DND-41 (cell line): ENCODE data around the gene MAGIX.
"Not testable (repeated sequence)": the region's sequence is repeated elsewhere in the genome, so short reads cannot be mapped to it uniquely, and the experiment has no call there.

Experiments used
- ATAC-seq: fragments of 200-7000 bp; cut with Tn5 transposase; 3 replicates; pipeline ENCODE4 v1.9.1; 2021; ENCODE audit warnings: low read depth; ENCODE audit not compliant: insufficient read depth
- DNase-seq: peaks from one replicate; pipeline ENCODE4 v3.0.0-alpha.2; 2020
- H2AFZ ChIP-seq: 2 replicates; pipeline ENCODE4 v1.6.0; 2012; ENCODE audit warnings: low read depth, low read length
- H3K27ac ChIP-seq: 2 replicates; pipeline ENCODE4 v1.5.1; 2012; ENCODE audit warnings: low read length, inconsistent platforms
- H3K27me3 ChIP-seq: fragments of 200-600 bp; sonication (generic); 2 replicates; pipeline ENCODE4 v1.6.0; 2012; ENCODE audit warnings: low read length, mild to moderate bottlenecking, inconsistent platforms; ENCODE audit not compliant: insufficient read depth, poor library complexity
- H3K36me3 ChIP-seq: 2 replicates; pipeline ENCODE4 v1.5.1; 2012; ENCODE audit warnings: low read length, inconsistent platforms; ENCODE audit not compliant: insufficient read depth
- H3K4me1 ChIP-seq: 2 replicates; pipeline ENCODE4 v1.5.1; 2012; ENCODE audit warnings: mild to moderate bottlenecking, low read length; ENCODE audit not compliant: insufficient read depth
- H3K4me2 ChIP-seq: 2 replicates; pipeline ENCODE4 v1.6.0; 2012; ENCODE audit warnings: mild to moderate bottlenecking, moderate library complexity, low read length, inconsistent platforms; ENCODE audit not compliant: insufficient read depth
- H3K4me3 ChIP-seq, 2 experiments: fragments of 200-600 bp in 1 of 2; shearing (Covaris generic) in 1 of 2; 2 replicates each; pipeline ENCODE4 v1.5.1; 2012 to 2016; ENCODE audit warnings: inconsistent platforms in 2 of 2, low read length in 2 of 2, mild to moderate bottlenecking in 2 of 2, low read depth in 1 of 2, moderate library complexity in 1 of 2
- H3K79me2 ChIP-seq: 2 replicates; pipeline ENCODE4 v1.6.0; 2012; ENCODE audit warnings: low read length, inconsistent platforms; ENCODE audit not compliant: insufficient read depth
- H3K9ac ChIP-seq: 2 replicates; pipeline ENCODE4 v1.6.0; 2012; ENCODE audit warnings: low read depth, mild to moderate bottlenecking, inconsistent platforms, low read length, moderate library complexity
- H3K9me3 ChIP-seq: 2 replicates; pipeline ENCODE4 v1.5.1; 2012; ENCODE audit warnings: low read length, moderate library complexity, mild to moderate bottlenecking, inconsistent platforms; ENCODE audit not compliant: insufficient read depth, severe bottlenecking
- H4K20me1 ChIP-seq: 2 replicates; pipeline ENCODE4 v1.6.0; 2012; ENCODE audit warnings: low read length; ENCODE audit not compliant: insufficient read depth
- CTCF ChIP-seq: IDR thresholded peaks from 2 replicates; pipeline ENCODE4 v1.5.1; 2012; ENCODE audit warnings: borderline replicate concordance, low read length, moderate library complexity, mild to moderate bottlenecking; ENCODE audit not compliant: poor library complexity, severe bottlenecking; ENCODE audit errors: extremely low read depth
- EZH2 ChIP-seq: IDR thresholded peaks from 3 replicates; pipeline ENCODE4 v1.6.1; 2012; ENCODE audit warnings: borderline replicate concordance, low read depth, mild to moderate bottlenecking, moderate library complexity, low read length, inconsistent platforms; ENCODE audit not compliant: severe bottlenecking

MAGIX gene

GRCh38 chrX:49120091-49120490, 42.5 kb upstream of the MAGIX start:
- Histone ChIP-seq H3K27me3 (no peaks in the 10 kb centered on the region), H3K9me3 (no peaks in the 10 kb centered on the region), H3K4me1 (peaks cover 24% of the 10 kb centered on the region), H3K4me2 (no peak overlapping the region), H3K79me2 (peaks cover 29% of the 10 kb centered on the region), H3K4me3 (no peak overlapping the region), H3K27ac (no peak overlapping the region), H3K9ac (no peak overlapping the region), H3K36me3 (peaks cover 57% of the 10 kb centered on the region), H2AFZ (no peak overlapping the region), H4K20me1 (no peaks in the 10 kb centered on the region)
- ATAC-seq (no peak), DNase-seq (no peak)
- no peak for TF ChIP-seq CTCF
- no peak for TF ChIP-seq EZH2

- no peaks in the 10 kb centered on the region for H3K9me3 ChIP-seq
- ATAC-seq = no peak
- H3K4me1 ChIP-seq = peaks cover 24% of the 10 kb centered on the region
- no peak for DNase-seq
- no peaks in the 10 kb centered on the region for H3K27me3 ChIP-seq
- no peak for TF ChIP-seq CTCF
- TF ChIP-seq EZH2 = no peak
- H2AFZ ChIP-seq = no peak overlapping the region
- peak overlapping the region; percentile 92 for H3K4me2 ChIP-seq
- H3K9ac ChIP-seq = peak overlapping the region; percentile 80
- peak overlapping the region; percentile 89 to 95; a peak in 3 of 4 replicates for H3K4me3 ChIP-seq
- peak overlapping the region; percentile 80; the same call in 1 of the 2 replicates for H3K27ac ChIP-seq
- H3K36me3 ChIP-seq = peaks cover 35% of the 10 kb centered on the region
- no peaks in the 10 kb centered on the region for H4K20me1 ChIP-seq
- peaks cover 29% of the 10 kb centered on the region for H3K79me2 ChIP-seq
These were observed 40.1 kb upstream of the MAGIX start for GRCh38 chrX:49122499-49122898.

GRCh38 chrX:49127742-49128258, 34.8 kb upstream of the MAGIX start:
- H3K9ac ChIP-seq, H3K36me3 ChIP-seq, H3K4me1 ChIP-seq, H3K27ac ChIP-seq, H3K9me3 ChIP-seq, H4K20me1 ChIP-seq, H3K27me3 ChIP-seq, H3K4me2 ChIP-seq, DNase-seq, H3K4me3 ChIP-seq, H2AFZ ChIP-seq, ATAC-seq: not testable (repeated sequence)
- peaks cover 11% of the 10 kb centered on the region for H3K79me2 ChIP-seq

GRCh38 chrX:49129427-49129826, 33.1 kb upstream of the MAGIX start:
- Histone ChIP-seq H3K36me3 (no peaks in the 10 kb centered on the region), H4K20me1 (no peaks in the 10 kb centered on the region), H3K9ac (no peak overlapping the region), H3K27me3 (no peaks in the 10 kb centered on the region), H3K4me3 (no peak overlapping the region), H3K4me2 (no peak overlapping the region), H2AFZ (no peak overlapping the region), H3K79me2 (no peaks in the 10 kb centered on the region), H3K27ac (no peak overlapping the region), H3K4me1 (no peaks in the 10 kb centered on the region), H3K9me3 (no peaks in the 10 kb centered on the region)
- DNase-seq (no peak), ATAC-seq (no peak)
- TF ChIP-seq CTCF (no peak), EZH2 (no peak)

- H3K4me2 ChIP-seq, H3K79me2 ChIP-seq, H3K9me3 ChIP-seq, H2AFZ ChIP-seq, H3K27ac ChIP-seq, H3K4me3 ChIP-seq, H3K9ac ChIP-seq, H3K4me1 ChIP-seq, H3K36me3 ChIP-seq, H4K20me1 ChIP-seq, ATAC-seq, H3K27me3 ChIP-seq, DNase-seq: not testable (repeated sequence)
These were observed 30.3 kb upstream of the MAGIX start for GRCh38 chrX:49132275-49132674.
